SJSA1 (cell line): ENCODE results near the gene OR2B2. TPM values are rescaled to one million over a fixed set of nuclear protein-coding genes. Genes with fewer than 3 reads are reported as not detected.
"Not testable (repeated sequence)": the region's sequence is repeated elsewhere in the genome, so short reads cannot be mapped to it uniquely, and the experiment has no call there.

Source experiments
- DNase-seq, 2 experiments: peaks; one replicate each; pipeline ENCODE4 v3.0.0-alpha.2; 2015 to 2020; ENCODE audit warnings: low spot score in 2 of 2, low read depth in 1 of 2
- H3K27ac ChIP-seq: fragments of 250-450 bp; sonication (Bioruptor Pico); 2 replicates; pipeline ENCODE4 v1.5.1; 2020; ENCODE audit warnings: mild to moderate bottlenecking, moderate library complexity
- H3K27me3 ChIP-seq: fragments of 250-450 bp; sonication (Bioruptor Pico); replicated peaks from 2 replicates; pipeline ENCODE4 v1.5.1; 2020; ENCODE audit warnings: mild to moderate bottlenecking, moderate library complexity
- H3K36me3 ChIP-seq: fragments of 250-450 bp; sonication (Bioruptor Pico); 2 replicates; pipeline ENCODE4 v1.5.1; 2020; ENCODE audit warnings: mild to moderate bottlenecking
- H3K4me1 ChIP-seq: fragments of 250-450 bp; sonication (Bioruptor Pico); replicated peaks from 2 replicates; pipeline ENCODE4 v1.6.1; 2021; ENCODE audit warnings: mild to moderate bottlenecking
- H3K4me3 ChIP-seq: fragments of 250-450 bp; sonication (Bioruptor Pico); 2 replicates; pipeline ENCODE4 v1.5.1; 2020; ENCODE audit warnings: mild to moderate bottlenecking
- H3K9me3 ChIP-seq: fragments of 250-450 bp; sonication (Bioruptor Pico); replicated peaks from 2 replicates; pipeline ENCODE4 v1.5.1; 2020; ENCODE audit warnings: mild to moderate bottlenecking
- total RNA-seq: library from RNA; depleted of rRNA; stranded (reverse); fragments of >200 nt; shearing (Covaris generic); gene quantifications from 2 replicates; pipeline ENCODE4 v1.2.3, GENCODE V29; 2014

OR2B2 gene
- total RNA-seq, 1 experiment from 2014 or later, result not detected

- no peak overlapping the region for H3K27ac ChIP-seq
- DNase-seq, result no peak
- H3K9me3 ChIP-seq, result no peaks in the 10 kb centered on the region
- no peak overlapping the region for H3K4me3 ChIP-seq
- no peaks in the 10 kb centered on the region for H3K27me3 ChIP-seq
- H3K36me3 ChIP-seq, result no peaks in the 10 kb centered on the region; the same call in 1 of the 2 replicates
- no peaks in the 10 kb centered on the region for H3K4me1 ChIP-seq
Measured at GRCh38 chr6:27901801-27902200, 10.4 kb downstream of the OR2B2 start.

GRCh38 chr6:27900197-27900596 lies 12.0 kb downstream of the OR2B2 start:
- not testable (repeated sequence) for H3K27me3 ChIP-seq

GRCh38 chr6:27899543-27899942 lies 12.7 kb downstream of the OR2B2 start:
- Histone ChIP-seq H3K27ac (no peak overlapping the region), H3K4me3 (no peak overlapping the region), H3K27me3 (no peaks in the 10 kb centered on the region), H3K4me1 (no peaks in the 10 kb centered on the region; the same call in 1 of the 2 replicates), H3K36me3 (no peaks in the 10 kb centered on the region; the same call in 1 of the 2 replicates), H3K9me3 (no peaks in the 10 kb centered on the region)
- DNase-seq, result no peak

More at GRCh38 chr6:27900197-27900596, 12.0 kb downstream of the OR2B2 start:
- not testable (repeated sequence) for H3K4me3 ChIP-seq, H3K27ac ChIP-seq, DNase-seq, H3K36me3 ChIP-seq, H3K9me3 ChIP-seq, H3K4me1 ChIP-seq

- Histone ChIP-seq H3K4me1 (no peaks in the 10 kb centered on the region; the same call in 1 of the 2 replicates), H3K36me3 (no peaks in the 10 kb centered on the region; the same call in 1 of the 2 replicates), H3K27ac (no peak overlapping the region), H3K9me3 (no peaks in the 10 kb centered on the region), H3K4me3 (no peak overlapping the region), H3K27me3 (no peaks in the 10 kb centered on the region)
- DNase-seq, result no peak
Measured at GRCh38 chr6:27897580-27898206, 14.5 kb downstream of the OR2B2 start.

GRCh38 chr6:27896398-27896796 lies 15.8 kb downstream of the OR2B2 start:
- no peaks in the 10 kb centered on the region; the same call in 1 of the 2 replicates for H3K36me3 ChIP-seq

GRCh38 chr6:27894839-27895762 lies 17.1 kb downstream of the OR2B2 start:
- H3K9me3 ChIP-seq, result no peaks in the 10 kb centered on the region
- H3K36me3 ChIP-seq, result no peaks in the 10 kb centered on the region
- DNase-seq, result peak; percentile 72 to 82
- peak overlapping the region; percentile 55 for H3K4me3 ChIP-seq
- peaks cover 15% of the 10 kb centered on the region for H3K4me1 ChIP-seq
- H3K27ac ChIP-seq, result peak overlapping the region; percentile 91
- no peaks in the 10 kb centered on the region for H3K27me3 ChIP-seq

More at GRCh38 chr6:27896398-27896796, 15.8 kb downstream of the OR2B2 start:
- no peak for DNase-seq
- Histone ChIP-seq H3K27me3 (no peaks in the 10 kb centered on the region), H3K27ac (no peak overlapping the region), H3K4me1 (peaks cover 7% of the 10 kb centered on the region), H3K9me3 (no peaks in the 10 kb centered on the region), H3K4me3 (no peak overlapping the region)

GRCh38 chr6:27893836-27894807 lies 18.1 kb downstream of the OR2B2 start:
- Histone ChIP-seq H3K4me1 (peaks cover 22% of the 10 kb centered on the region), H3K9me3 (no peaks in the 10 kb centered on the region), H3K36me3 (no peaks in the 10 kb centered on the region), H3K27ac (peak overlapping the region; percentile 91), H3K4me3 (peak overlapping the region; percentile 55), H3K27me3 (no peaks in the 10 kb centered on the region)
- peak; percentile 89 to 92 for DNase-seq

- peak overlapping the region; percentile 55 for H3K4me3 ChIP-seq
- H3K36me3 ChIP-seq, result no peaks in the 10 kb centered on the region
- H3K27ac ChIP-seq, result peak overlapping the region; percentile 91
- H3K9me3 ChIP-seq, result no peaks in the 10 kb centered on the region
- H3K4me1 ChIP-seq, result peaks cover 22% of the 10 kb centered on the region
- no peaks in the 10 kb centered on the region for H3K27me3 ChIP-seq
- peak; percentile 93 to 95 for DNase-seq
Measured at GRCh38 chr6:27893059-27893835, 18.9 kb downstream of the OR2B2 start.

- Histone ChIP-seq H3K27ac (peak overlapping the region; percentile 59), H3K36me3 (no peaks in the 10 kb centered on the region), H3K9me3 (no peaks in the 10 kb centered on the region), H3K4me3 (peak overlapping the region; percentile 55), H3K4me1 (peaks cover 22% of the 10 kb centered on the region), H3K27me3 (no peaks in the 10 kb centered on the region)
- DNase-seq, result no peak
Measured at GRCh38 chr6:27892649-27893058, 19.5 kb downstream of the OR2B2 start.

GRCh38 chr6:27891320-27891875 lies 20.8 kb downstream of the OR2B2 start:
- H3K36me3 ChIP-seq, result no peaks in the 10 kb centered on the region
- no peaks in the 10 kb centered on the region for H3K9me3 ChIP-seq
- peak overlapping the region; percentile 55 for H3K4me3 ChIP-seq
- no peak for DNase-seq
- peak overlapping the region; percentile 59 for H3K27ac ChIP-seq
- H3K4me1 ChIP-seq, result peaks cover 22% of the 10 kb centered on the region
- no peaks in the 10 kb centered on the region for H3K27me3 ChIP-seq

- peak; percentile 81 to 88 for DNase-seq
- Histone ChIP-seq H3K9me3 (no peaks in the 10 kb centered on the region), H3K4me3 (peak overlapping the region; percentile 55), H3K27me3 (no peaks in the 10 kb centered on the region), H3K36me3 (no peaks in the 10 kb centered on the region), H3K4me1 (peaks cover 22% of the 10 kb centered on the region), H3K27ac (peak overlapping the region; percentile 59)
Measured at GRCh38 chr6:27890445-27891319, 21.5 kb downstream of the OR2B2 start.
